Natural killer cell treated with Interleukin-12 subunit alpha and Interleukin-12 subunit beta and Interleukin-15 and Interleukin-18, amount 100 ng/mL, for 72 hours (primary cell): ENCODE data around the gene TANK. TPM values are rescaled to one million over a fixed set of nuclear protein-coding genes. Genes with fewer than 3 reads are reported as not detected.
A peak's percentile ranks its signal among the peaks of the same experiment; 100 is the strongest.
"Not testable (repeated sequence)": the region's sequence is repeated elsewhere in the genome, so short reads cannot be mapped to it uniquely, and the experiment has no call there.

Source experiments
- ATAC-seq, 2 donors: fragments of 150-1000 bp; cut with Tn5 transposase in 1 of 2; sonication (Bioruptor Pico), chemical (Tn5 transposase) in 1 of 2; 2 replicates each; pipeline ENCODE4 v1.10.0; 2021
- DNase-seq: peaks from one replicate; pipeline ENCODE4 v3.0.0; 2022; ENCODE audit warnings: low spot score
- H3K27ac Mint-ChIP-seq, 2 donors: 1 replicate in 1 of 2; 2 replicates in 1 of 2; pipeline ENCODE4 v1.8.0; 2022; ENCODE audit warnings: mixed read lengths in 2 of 2, mild to moderate bottlenecking in 1 of 2, moderate library complexity in 1 of 2
- H3K27me3 Mint-ChIP-seq, 2 donors: 1 replicate in 1 of 2; 2 replicates in 1 of 2; pipeline ENCODE4 v1.8.0; 2022; ENCODE audit warnings: mixed read lengths in 2 of 2
- H3K36me3 Mint-ChIP-seq: one replicate; pipeline ENCODE4 v1.8.0; 2022; ENCODE audit warnings: mixed read lengths
- H3K4me1 Mint-ChIP-seq, 2 donors: 1 replicate in 1 of 2; 2 replicates in 1 of 2; pipeline ENCODE4 v1.8.0; 2022; ENCODE audit warnings: low read depth in 2 of 2, mixed read lengths in 2 of 2, mild to moderate bottlenecking in 1 of 2
- H3K4me3 Mint-ChIP-seq: one replicate; pipeline ENCODE4 v1.8.0; 2022; ENCODE audit warnings: mixed read lengths
- H3K9me3 Mint-ChIP-seq: 2 replicates; pipeline ENCODE4 v1.8.0; 2022; ENCODE audit warnings: mixed read lengths
- total RNA-seq, 2 donors: library from RNA; stranded (reverse); gene quantifications; one replicate each; pipeline ENCODE4 v1.2.3, GENCODE V29; 2022

TANK gene
- total RNA-seq, 2 donors from 2014 or later, result 346 to 459 TPM

GRCh38 chr2:161250864-161251436 lies 90.7 kb downstream of the TANK start:
- no peaks in the 10 kb centered on the region for H3K27me3 Mint-ChIP-seq

DNA sequence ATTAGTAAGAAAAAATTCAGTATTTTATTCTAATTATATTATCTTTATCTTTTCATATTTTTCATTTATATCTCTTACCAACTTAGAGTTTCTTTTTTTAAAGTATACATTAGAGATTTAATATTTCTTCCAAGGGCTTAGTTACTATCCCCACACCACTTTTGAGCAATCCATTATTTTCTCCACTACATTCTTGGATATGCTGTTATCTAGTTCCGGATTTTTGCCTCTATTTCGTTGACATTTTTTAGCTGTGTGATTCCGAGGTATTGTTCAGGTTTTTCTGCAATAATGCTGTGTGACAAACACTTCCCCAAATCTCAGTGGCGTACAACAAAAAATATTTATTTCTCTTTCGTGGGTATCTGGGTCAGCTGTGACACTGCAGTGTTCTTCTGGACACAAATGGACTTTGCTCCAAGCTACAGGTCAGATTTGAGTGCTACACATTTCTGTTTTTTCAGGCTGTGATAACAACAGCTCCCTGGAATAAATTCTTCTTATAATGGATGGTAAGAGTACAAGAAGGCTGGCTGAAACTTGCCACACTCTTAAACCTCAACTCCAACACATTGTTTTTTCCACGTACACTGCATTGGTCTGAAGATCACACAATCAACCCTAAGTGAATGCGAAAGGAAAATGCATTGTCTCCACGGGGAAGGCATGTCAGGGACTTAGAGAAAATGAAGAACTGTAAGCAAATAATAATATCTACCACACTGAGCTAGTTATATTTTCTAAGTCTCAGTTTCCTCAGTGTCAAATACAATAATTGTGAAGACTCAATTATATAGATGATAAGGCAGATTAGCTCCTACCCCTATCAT lies 97.1 kb downstream of the TANK start:
- H3K27me3 Mint-ChIP-seq, result peaks cover 0 to 5% of the 10 kb centered on the region in 2 donors
- no peak overlapping the region for H3K27ac Mint-ChIP-seq
- ATAC-seq (no peak), DNase-seq (no peak)
- H3K4me1 Mint-ChIP-seq, result no peaks in the 10 kb centered on the region
- no peaks in the 10 kb centered on the region for H3K36me3 Mint-ChIP-seq
- H3K9me3 Mint-ChIP-seq, result no peaks in the 10 kb centered on the region
- H3K4me3 Mint-ChIP-seq, result no peak overlapping the region

More at GRCh38 chr2:161250864-161251436, 90.7 kb downstream of the TANK start:
- ATAC-seq (peak in 1 of 2 donors; percentile 55), DNase-seq (no peak)
- H3K4me3 Mint-ChIP-seq, result no peak overlapping the region
- H3K27ac Mint-ChIP-seq, result no peak overlapping the region
- peaks cover 11 to 12% of the 10 kb centered on the region in 2 donors for H3K4me1 Mint-ChIP-seq
- no peaks in the 10 kb centered on the region for H3K36me3 Mint-ChIP-seq
- H3K9me3 Mint-ChIP-seq, result no peaks in the 10 kb centered on the region

DNA sequence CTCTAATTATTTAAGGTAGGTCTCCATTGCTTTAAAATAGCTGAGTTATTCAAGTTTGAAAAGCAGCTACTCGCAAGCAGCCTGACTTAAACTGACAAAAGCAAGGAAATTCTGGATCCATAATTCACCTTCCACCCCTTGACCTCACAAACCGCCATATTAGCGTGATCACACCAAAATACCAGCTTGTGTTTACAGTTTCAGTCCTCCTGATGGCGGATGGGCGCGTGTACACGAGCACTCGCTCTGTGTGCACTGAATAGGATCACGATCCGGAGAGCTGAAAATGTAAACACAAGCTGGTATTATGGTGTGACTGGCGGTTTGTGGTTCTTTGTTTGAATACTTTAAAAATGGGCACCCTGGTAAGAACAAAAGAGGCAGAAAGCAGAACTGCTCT lies 105.6 kb downstream of the TANK start:
- H3K27me3 Mint-ChIP-seq, result peaks cover 0 to 10% of the 10 kb centered on the region in 2 donors
- no peak overlapping the region for H3K27ac Mint-ChIP-seq
- no peaks in the 10 kb centered on the region for H3K36me3 Mint-ChIP-seq
- H3K4me3 Mint-ChIP-seq, result no peak overlapping the region
- no peaks in the 10 kb centered on the region for H3K4me1 Mint-ChIP-seq
- no peak for ATAC-seq
- H3K9me3 Mint-ChIP-seq, result no peaks in the 10 kb centered on the region
- no peak for DNase-seq

DNA sequence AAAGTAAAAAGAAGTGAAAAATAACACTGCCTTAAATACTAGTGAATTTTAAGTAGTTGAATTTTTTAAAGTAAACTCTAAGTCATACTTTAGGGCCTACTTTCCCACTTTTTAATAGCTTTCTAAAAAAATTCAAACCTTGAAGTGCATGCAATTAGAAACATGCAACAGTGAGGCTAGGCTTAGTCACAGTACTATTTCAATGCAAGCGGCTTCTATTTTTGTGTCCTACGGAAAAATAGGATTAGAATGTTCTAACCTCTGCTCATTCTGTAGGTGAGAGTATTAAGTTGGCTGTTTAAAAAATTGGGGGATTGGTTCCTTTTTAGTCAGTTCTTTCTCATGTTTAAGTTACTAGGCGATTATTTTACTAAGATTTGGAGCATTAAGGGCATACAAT lies 108.9 kb downstream of the TANK start:
- H3K36me3 Mint-ChIP-seq, result no peaks in the 10 kb centered on the region
- H3K4me3 Mint-ChIP-seq, result no peak overlapping the region
- H3K9me3 Mint-ChIP-seq, result no peaks in the 10 kb centered on the region
- H3K27me3 Mint-ChIP-seq, result peaks cover 8 to 17% of the 10 kb centered on the region in 2 donors
- no peak for DNase-seq
- peaks cover 0 to 5% of the 10 kb centered on the region in 2 donors for H3K4me1 Mint-ChIP-seq
- no peak overlapping the region for H3K27ac Mint-ChIP-seq
- ATAC-seq, result no peak

DNA sequence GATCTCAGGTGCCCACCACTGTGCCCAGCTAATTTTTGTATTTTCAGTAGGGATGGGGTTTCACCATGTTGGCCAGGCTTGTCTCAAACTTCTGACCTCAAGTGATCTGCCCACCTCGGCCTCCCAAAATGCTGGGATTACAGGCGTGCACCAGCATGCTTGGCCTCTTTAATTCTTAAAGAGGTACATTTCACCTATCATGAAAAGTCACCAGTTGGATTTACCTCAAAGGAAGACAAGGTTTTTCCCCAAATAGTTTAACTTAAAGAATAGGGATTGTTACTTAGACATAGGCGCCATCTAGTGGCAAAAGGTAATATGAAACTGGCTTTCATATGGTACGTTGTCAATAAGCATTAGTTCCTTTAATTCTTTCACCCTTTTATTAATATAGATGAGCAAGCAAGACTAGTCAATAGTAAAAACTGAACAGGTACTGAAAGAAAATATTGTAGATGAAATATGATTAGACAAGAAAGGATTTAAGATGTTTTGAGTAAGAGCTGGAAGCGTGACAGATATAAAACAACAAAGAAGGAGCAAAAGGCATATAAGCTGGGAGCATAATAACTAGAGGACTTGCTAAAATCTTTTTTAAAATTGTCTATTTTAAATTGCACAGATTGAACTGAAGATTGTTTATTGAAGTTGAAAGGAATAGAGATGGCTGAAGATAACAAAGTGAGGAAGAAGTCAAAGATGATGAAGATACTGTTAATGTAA lies 113.0 kb downstream of the TANK start:
- H3K4me1 Mint-ChIP-seq, result peaks cover 0 to 5% of the 10 kb centered on the region in 2 donors
- H3K4me3 Mint-ChIP-seq, result no peak overlapping the region
- no peaks in the 10 kb centered on the region for H3K9me3 Mint-ChIP-seq
- H3K27ac Mint-ChIP-seq, result peak overlapping the region in 1 of 2 donors; percentile 66
- ATAC-seq (peak in 1 of 2 donors; percentile 62), DNase-seq (no peak)
- peaks cover 16 to 18% of the 10 kb centered on the region in 2 donors for H3K27me3 Mint-ChIP-seq
- no peaks in the 10 kb centered on the region for H3K36me3 Mint-ChIP-seq

DNA sequence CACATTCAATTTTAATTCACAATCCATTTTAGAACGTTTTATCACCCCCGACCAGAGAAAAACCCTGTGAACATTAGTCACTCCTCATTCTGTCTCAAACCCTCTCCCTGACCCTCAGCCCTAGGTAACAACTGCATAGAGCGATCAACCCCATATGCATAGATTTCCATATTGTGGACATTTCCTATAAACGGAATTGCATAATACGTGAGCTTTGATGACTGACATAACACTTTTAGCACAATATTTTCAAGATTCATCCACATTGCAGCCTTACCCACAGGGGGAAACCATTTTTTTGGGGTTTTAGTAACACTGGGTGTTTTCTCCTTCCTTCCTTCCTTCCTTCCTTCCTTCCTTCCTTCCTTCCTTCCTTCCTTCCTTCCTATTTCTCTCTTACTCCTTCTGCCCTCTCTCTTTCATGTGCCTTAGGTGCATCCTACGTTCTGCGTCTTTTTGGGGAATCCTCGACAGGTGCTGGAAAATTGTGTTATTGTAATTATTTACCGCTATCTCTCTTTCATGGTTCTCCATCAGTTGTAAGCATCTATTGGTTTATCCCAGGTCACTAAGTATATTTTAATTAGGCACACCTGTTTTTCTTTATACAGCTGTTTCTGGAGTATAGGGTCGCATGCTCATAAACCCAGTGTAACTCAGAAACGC lies 118.5 kb downstream of the TANK start:
- not testable (repeated sequence) for H3K36me3 Mint-ChIP-seq, H3K4me1 Mint-ChIP-seq, DNase-seq, ATAC-seq, H3K9me3 Mint-ChIP-seq, H3K4me3 Mint-ChIP-seq, H3K27ac Mint-ChIP-seq
- peaks cover 9 to 12% of the 10 kb centered on the region in 2 donors for H3K27me3 Mint-ChIP-seq

- not testable (repeated sequence) for H3K36me3 Mint-ChIP-seq, H3K9me3 Mint-ChIP-seq, H3K4me3 Mint-ChIP-seq, DNase-seq, H3K27ac Mint-ChIP-seq, H3K4me1 Mint-ChIP-seq, ATAC-seq
- peaks cover 13 to 16% of the 10 kb centered on the region in 2 donors for H3K27me3 Mint-ChIP-seq
Observed at GRCh38 chr2:161279230-161279815, 119.1 kb downstream of the TANK start.

GRCh38 chr2:161280906-161281323 lies 120.7 kb downstream of the TANK start:
- peaks cover 22 to 24% of the 10 kb centered on the region in 2 donors for H3K27me3 Mint-ChIP-seq
- not testable (repeated sequence) for H3K36me3 Mint-ChIP-seq, H3K9me3 Mint-ChIP-seq, H3K27ac Mint-ChIP-seq, ATAC-seq, H3K4me1 Mint-ChIP-seq, H3K4me3 Mint-ChIP-seq
- peak; percentile 70 for DNase-seq

DNA sequence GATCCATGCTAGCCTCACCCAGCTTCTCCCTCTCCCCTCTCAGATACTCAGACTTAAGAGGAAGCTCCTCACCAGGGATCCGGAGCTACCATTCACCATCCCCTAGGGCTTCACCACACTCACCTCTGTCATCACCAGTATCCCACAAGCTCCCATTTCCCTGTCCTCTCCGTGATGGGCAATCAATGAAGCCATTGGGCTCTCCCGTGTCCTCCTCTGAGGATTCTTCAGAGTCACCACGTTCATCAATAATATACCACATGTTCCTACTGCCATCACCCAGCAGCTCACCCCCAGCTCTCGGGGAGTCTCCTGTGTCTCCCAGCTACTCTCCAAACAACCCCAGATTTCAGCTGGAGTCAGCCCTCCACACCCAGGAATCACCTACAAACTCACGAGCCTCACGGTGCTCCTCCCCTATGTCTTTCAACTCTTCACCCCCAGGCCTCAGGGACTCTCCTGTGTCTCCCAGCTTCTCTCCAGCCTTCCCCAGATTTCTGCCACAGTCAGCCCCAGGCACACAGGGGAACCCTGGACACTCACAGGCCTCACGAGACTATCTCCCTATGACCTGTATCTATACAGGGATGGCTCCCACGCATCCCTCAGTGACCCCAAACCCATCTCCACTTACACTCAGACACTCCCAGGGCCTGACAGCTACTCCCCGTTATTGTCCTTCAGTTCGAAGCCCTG lies 121.5 kb downstream of the TANK start:
- ATAC-seq, H3K9me3 Mint-ChIP-seq, H3K4me3 Mint-ChIP-seq, H3K27ac Mint-ChIP-seq, DNase-seq, H3K4me1 Mint-ChIP-seq, H3K36me3 Mint-ChIP-seq: not testable (repeated sequence)
- H3K27me3 Mint-ChIP-seq, result peaks cover 23 to 27% of the 10 kb centered on the region in 2 donors

DNA sequence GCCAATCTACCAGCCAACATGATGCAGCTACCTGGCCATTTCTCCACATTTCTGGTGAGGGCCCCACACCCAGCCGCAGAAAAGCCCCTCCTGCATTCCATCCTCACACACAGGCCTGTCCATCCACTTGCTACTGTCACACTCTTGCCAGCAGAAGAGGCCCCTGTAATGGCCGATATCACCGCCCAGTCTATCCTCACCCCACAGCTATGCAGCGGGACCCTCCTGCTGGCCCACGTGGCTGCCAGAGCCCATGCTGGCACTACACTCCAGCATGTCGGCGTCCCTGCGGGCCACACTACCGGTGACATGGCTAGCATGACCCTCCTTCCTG lies 122.0 kb downstream of the TANK start:
- DNase-seq, H3K9me3 Mint-ChIP-seq, H3K27ac Mint-ChIP-seq, H3K4me1 Mint-ChIP-seq, H3K36me3 Mint-ChIP-seq, ATAC-seq, H3K4me3 Mint-ChIP-seq: not testable (repeated sequence)
- H3K27me3 Mint-ChIP-seq, result peaks cover 27 to 28% of the 10 kb centered on the region in 2 donors

DNA sequence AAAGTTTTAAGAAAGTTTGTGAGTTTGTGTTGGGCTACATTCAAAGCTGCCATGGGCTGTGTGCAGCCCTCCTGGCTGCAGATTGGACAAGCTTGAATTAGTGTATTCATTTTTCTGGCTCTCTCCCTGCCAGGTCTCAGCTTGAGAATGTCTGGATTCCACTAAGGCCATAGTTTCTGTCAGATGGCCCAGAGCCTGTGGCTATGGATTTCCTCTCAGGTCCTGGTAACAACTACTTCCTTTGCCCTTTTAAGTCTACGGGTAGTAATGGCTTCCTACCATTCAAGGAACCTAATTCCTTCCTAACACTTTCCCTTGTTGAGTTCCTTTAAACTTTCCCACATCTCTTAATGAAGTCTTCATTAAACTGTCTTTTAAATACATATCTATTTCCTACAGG lies 123.7 kb downstream of the TANK start:
- H3K27me3 Mint-ChIP-seq, result peaks cover 41 to 43% of the 10 kb centered on the region in 2 donors
- no peaks in the 10 kb centered on the region for H3K9me3 Mint-ChIP-seq
- DNase-seq (no peak), ATAC-seq (no peak)
- H3K27ac Mint-ChIP-seq, result no peak overlapping the region
- H3K36me3 Mint-ChIP-seq, result peaks cover 2% of the 10 kb centered on the region
- H3K4me3 Mint-ChIP-seq, result no peak overlapping the region
- H3K4me1 Mint-ChIP-seq, result no peaks in the 10 kb centered on the region
